ENCODE results near the gene BTG2. TPM values are rescaled to one million over a fixed set of nuclear protein-coding genes. Genes with fewer than 3 reads are reported as not detected.

The BTG2 gene
- polyA plus RNA-seq, 2 donors = 9.4 to 27.3 TPM

DNA sequence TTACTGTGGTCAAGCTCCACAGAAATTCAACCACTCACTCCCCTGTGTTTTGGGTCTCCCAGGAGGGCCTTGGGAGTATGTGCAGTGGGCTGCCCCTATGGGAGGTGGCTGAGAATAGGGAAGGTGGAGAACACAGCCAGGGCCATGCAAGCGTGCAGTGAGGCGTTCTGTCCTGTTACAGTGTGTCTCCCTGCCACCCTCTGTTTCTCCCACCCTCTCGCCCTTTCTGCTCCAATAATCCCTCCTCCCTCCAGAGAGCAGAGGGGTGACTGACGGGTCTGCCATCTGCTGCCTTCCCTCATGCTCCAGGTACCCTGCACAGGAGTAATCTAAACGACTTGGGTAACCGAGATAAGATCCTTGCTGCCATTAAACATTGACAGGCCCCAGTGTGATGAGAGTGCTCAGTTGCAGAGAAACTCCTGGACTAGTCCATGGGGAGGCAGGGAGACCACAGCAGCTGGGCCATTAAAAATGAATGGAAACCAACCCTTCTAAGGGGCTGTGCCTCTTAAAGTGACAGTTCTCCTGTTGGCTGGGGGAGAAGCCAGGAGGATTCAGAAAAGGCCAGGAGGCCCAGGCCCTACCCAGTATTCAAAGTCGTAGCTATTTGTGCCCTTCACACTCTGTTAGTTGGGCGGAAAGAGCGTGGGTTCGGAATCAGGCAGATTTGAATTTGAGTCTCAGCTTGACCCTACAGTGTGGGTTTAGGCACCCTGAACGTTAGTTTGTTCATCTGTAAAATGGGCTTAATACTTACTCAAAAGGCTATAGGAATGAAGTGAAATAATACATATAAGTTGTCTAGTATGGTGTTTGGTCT, 22.4 kb upstream of the BTG2 start:
- H3K27me3 ChIP-seq (ENCODE audit: control insufficient read depth in 1 of 2, insufficient read depth in 2 of 2, low read length in 2 of 2) = no peaks in the 10 kb centered on the region
- no peaks in the 10 kb centered on the region for H3K36me3 ChIP-seq (ENCODE audit: control insufficient read depth in 2 of 2, insufficient read depth in 2 of 2, low read length in 1 of 2)
- peak overlapping the region in 1 of 2 donors; percentile 26 for H3K27ac ChIP-seq (ENCODE audit: low read depth in 2 of 2, low read length in 1 of 2)
- WGBS, 2 donors = 79 to 88% methylated on average over 11 of the region's 11 CpGs
- H3K4me1 ChIP-seq (ENCODE audit: control insufficient read depth in 2 of 2, insufficient read depth in 2 of 2, low read length in 1 of 2) = peaks cover 4 to 25% of the 10 kb centered on the region in 2 donors
- no peaks in the 10 kb centered on the region for H3K9me3 ChIP-seq (ENCODE audit: control insufficient read depth in 2 of 2, insufficient read depth in 1 of 2, low read depth in 1 of 2, low read length in 1 of 2)
- no peak overlapping the region for H3K4me3 ChIP-seq (ENCODE audit: low read depth in 1 of 2, low read length in 2 of 2)

DNA sequence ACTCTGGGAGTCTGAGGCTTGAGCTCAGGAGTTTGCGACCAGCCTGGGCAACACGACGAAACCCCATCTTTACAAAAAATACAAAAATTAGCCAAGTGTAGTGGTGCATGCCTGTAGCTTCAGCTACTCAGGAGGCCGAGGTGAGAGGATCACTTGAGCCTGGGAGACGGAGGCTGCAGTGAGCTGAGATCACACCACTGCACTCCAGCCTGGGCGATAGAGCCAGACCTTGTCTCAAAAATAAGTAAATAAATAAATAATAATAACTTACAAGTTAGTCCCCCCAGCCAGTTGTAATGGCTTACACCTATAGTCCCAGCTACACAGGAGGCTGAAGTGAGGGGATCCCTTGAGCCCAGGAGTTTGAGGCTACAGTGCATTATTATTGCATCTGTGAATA, 21.7 kb upstream of the BTG2 start:
- no peaks in the 10 kb centered on the region for H3K9me3 ChIP-seq (ENCODE audit: control insufficient read depth in 2 of 2, insufficient read depth in 1 of 2, low read depth in 1 of 2, low read length in 1 of 2)
- H3K36me3 ChIP-seq (ENCODE audit: control insufficient read depth in 2 of 2, insufficient read depth in 2 of 2, low read length in 1 of 2) = no peaks in the 10 kb centered on the region
- H3K4me3 ChIP-seq (ENCODE audit: low read depth in 1 of 2, low read length in 2 of 2) = no peak overlapping the region
- H3K4me1 ChIP-seq (ENCODE audit: control insufficient read depth in 2 of 2, insufficient read depth in 2 of 2, low read length in 1 of 2) = peaks cover 4 to 20% of the 10 kb centered on the region in 2 donors
- WGBS, 2 donors = 94 to 96% methylated on average over 6 of the region's 6 CpGs
- H3K27ac ChIP-seq (ENCODE audit: low read depth in 2 of 2, low read length in 1 of 2) = no peak overlapping the region
- no peaks in the 10 kb centered on the region for H3K27me3 ChIP-seq (ENCODE audit: control insufficient read depth in 1 of 2, insufficient read depth in 2 of 2, low read length in 2 of 2)

DNA sequence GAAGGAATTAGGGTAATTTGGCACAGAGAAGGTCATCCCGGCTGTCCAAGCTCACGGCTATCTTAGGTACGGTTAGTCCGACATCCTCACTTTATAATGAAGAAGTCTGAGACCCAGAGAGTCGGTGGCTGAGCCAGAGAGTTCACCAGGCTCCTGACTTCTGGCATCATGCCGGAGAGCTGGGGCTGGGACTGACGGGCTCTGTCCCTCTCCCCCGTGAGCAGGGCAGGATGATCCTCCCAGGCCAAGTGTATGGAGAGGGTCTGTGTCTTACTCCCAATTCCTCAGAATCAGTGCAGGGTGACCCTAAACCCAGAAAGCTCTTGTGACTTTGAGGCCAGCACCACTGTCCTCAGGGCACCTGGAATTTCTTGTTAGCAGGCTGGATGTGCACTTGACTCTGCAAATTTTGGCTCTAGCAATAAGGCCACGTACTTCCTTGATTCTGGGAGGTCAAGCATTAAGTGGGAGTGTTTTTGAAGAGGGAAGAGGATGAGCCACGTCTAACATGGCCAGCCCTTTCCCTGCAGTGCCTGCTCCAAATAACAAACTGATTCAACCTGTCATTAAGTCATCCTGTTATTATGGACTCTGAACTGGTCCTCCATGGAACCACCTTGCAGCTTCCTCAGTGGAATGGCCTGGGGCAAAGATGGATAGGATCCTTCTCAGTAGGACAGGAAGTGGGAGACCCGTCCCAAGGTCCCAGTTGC, 20.8 kb upstream of the BTG2 start:
- peak overlapping the region; percentile 6 to 11 for H3K27ac ChIP-seq (ENCODE audit: low read depth in 2 of 2, low read length in 1 of 2)
- peaks cover 6 to 22% of the 10 kb centered on the region in 2 donors for H3K4me1 ChIP-seq (ENCODE audit: control insufficient read depth in 2 of 2, insufficient read depth in 2 of 2, low read length in 1 of 2)

DNA sequence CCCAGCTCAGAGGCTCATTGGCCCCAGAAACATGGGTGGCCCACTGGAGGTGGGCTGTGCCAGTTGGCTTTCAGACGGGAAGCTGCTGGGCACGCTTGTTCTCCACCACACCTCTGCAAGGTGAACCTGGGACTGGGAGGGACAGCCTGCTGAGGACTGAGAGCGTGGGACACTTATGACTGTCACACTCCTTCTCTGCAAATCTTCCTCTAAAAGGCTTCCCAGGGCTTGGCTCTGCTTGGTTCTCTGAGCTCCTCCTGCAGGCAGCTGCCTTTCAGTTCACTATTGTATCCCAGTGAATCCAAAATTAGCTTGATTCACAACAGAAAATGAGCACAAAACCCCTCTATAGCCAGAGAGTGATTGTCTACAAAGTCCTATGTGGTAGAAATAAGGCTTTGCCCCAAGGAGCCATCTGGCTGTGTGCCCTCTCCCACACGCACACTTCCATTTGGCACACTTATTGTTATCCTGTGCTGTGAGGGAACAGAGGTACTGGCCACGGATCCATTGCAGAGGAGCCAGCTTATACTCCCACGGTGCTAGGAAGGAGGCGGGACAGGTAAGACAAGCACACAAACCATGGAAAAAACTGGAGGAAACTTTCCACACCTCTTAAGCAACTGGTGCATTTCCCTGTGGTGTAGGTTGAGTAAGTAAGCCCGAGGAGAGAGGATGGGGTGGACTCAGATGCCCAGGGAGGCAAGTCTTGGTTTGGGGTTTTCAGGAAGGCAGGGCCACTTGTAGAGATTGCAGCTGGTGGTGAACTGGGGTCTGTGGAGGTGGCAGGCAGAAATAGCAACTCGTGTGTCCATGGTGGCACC, 18.9 kb upstream of the BTG2 start:
- no peaks in the 10 kb centered on the region for H3K27me3 ChIP-seq (ENCODE audit: control insufficient read depth in 1 of 2, insufficient read depth in 2 of 2, low read length in 2 of 2)
- 37 to 39% methylated on average over 9 of the region's 9 CpGs for WGBS, 2 donors
- H3K4me3 ChIP-seq (ENCODE audit: low read depth in 1 of 2, low read length in 2 of 2) = no peak overlapping the region
- H3K27ac ChIP-seq (ENCODE audit: low read depth in 2 of 2, low read length in 1 of 2) = peak overlapping the region; percentile 86 to 93
- no peaks in the 10 kb centered on the region for H3K36me3 ChIP-seq (ENCODE audit: control insufficient read depth in 2 of 2, insufficient read depth in 2 of 2, low read length in 1 of 2)
- H3K9me3 ChIP-seq (ENCODE audit: control insufficient read depth in 2 of 2, insufficient read depth in 1 of 2, low read depth in 1 of 2, low read length in 1 of 2) = no peaks in the 10 kb centered on the region
- H3K4me1 ChIP-seq (ENCODE audit: control insufficient read depth in 2 of 2, insufficient read depth in 2 of 2, low read length in 1 of 2) = peaks cover 8 to 33% of the 10 kb centered on the region in 2 donors

More for the DNA sequence above, 20.8 kb upstream of the BTG2 start:
- no peaks in the 10 kb centered on the region for H3K9me3 ChIP-seq (ENCODE audit: control insufficient read depth in 2 of 2, insufficient read depth in 1 of 2, low read depth in 1 of 2, low read length in 1 of 2)
- H3K36me3 ChIP-seq (ENCODE audit: control insufficient read depth in 2 of 2, insufficient read depth in 2 of 2, low read length in 1 of 2) = no peaks in the 10 kb centered on the region
- 71 to 78% methylated on average over 11 of the region's 11 CpGs for WGBS, 2 donors
- no peaks in the 10 kb centered on the region for H3K27me3 ChIP-seq (ENCODE audit: control insufficient read depth in 1 of 2, insufficient read depth in 2 of 2, low read length in 2 of 2)
- H3K4me3 ChIP-seq (ENCODE audit: low read depth in 1 of 2, low read length in 2 of 2) = no peak overlapping the region

DNA sequence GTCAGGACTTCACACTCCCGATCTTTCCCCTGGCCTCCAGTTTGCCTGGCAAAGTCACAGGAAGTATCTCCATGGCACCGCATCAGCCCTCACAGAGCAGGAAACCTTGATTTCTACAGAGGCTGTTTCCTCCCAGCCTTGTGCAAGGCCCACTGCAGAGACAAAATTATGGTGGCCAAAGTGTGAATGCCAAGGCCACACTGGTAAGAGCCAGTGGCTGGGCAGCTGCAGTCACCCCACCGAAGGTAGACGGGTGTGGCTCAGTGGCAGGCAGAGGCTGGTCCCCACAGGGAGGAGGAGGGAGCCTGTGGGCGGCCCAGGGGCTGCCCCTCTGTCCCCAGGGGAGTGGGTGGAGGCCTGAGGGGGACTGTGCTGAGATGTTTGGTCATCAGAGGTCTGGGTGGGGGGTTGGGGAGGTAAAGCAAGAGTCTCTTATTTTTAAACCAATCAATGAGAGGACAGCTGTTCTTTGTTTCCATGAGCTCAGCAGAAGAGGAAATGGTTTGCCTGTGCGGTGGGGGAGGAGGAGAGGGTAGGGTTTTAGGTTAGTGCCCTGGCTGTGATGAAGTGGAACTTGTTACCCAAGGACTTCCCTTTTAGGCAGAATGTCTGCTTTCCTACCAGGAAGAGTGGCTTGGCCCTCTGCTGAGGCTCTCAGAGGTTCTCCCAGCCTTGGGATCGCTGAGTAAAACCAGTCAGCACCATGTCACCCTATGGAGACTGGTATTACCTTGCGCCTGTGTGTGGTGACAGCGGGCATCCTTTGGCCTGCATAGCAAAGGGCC, 18.0 kb upstream of the BTG2 start:
- no peak overlapping the region for H3K4me3 ChIP-seq (ENCODE audit: low read depth in 1 of 2, low read length in 2 of 2)
- H3K27me3 ChIP-seq (ENCODE audit: control insufficient read depth in 1 of 2, insufficient read depth in 2 of 2, low read length in 2 of 2) = no peaks in the 10 kb centered on the region
- H3K4me1 ChIP-seq (ENCODE audit: control insufficient read depth in 2 of 2, insufficient read depth in 2 of 2, low read length in 1 of 2) = peaks cover 8 to 35% of the 10 kb centered on the region in 2 donors
- peak overlapping the region; percentile 86 to 93 for H3K27ac ChIP-seq (ENCODE audit: low read depth in 2 of 2, low read length in 1 of 2)
- WGBS, 2 donors = 38 to 47% methylated on average over 9 of the region's 9 CpGs
- H3K9me3 ChIP-seq (ENCODE audit: control insufficient read depth in 2 of 2, insufficient read depth in 1 of 2, low read depth in 1 of 2, low read length in 1 of 2) = no peaks in the 10 kb centered on the region
- H3K36me3 ChIP-seq (ENCODE audit: control insufficient read depth in 2 of 2, insufficient read depth in 2 of 2, low read length in 1 of 2) = no peaks in the 10 kb centered on the region

DNA sequence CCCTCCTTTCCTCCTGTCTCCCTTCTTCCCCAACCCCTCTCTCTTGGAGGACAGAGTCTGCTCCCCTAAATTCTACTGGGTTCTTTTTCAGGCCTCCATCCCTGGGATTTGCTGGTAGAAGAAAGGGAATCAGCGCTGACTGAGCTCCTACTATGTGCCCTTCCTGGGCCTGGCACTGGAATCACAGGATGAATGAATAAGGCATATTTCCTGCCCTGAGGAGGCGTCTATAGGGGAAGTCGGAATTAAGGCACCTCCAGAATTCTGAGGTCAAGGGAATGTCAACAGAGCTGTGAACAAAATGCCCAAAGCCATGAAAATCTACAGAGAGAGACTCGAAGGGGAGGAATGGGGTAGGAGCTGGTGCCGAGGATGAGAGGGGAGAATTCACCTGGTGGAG, 17.4 kb upstream of the BTG2 start:
- H3K4me3 ChIP-seq (ENCODE audit: low read depth in 1 of 2, low read length in 2 of 2) = no peak overlapping the region
- no peaks in the 10 kb centered on the region for H3K9me3 ChIP-seq (ENCODE audit: control insufficient read depth in 2 of 2, insufficient read depth in 1 of 2, low read depth in 1 of 2, low read length in 1 of 2)
- 75 to 77% methylated on average over 5 of the region's 5 CpGs for WGBS, 2 donors
- no peaks in the 10 kb centered on the region for H3K27me3 ChIP-seq (ENCODE audit: control insufficient read depth in 1 of 2, insufficient read depth in 2 of 2, low read length in 2 of 2)
- no peaks in the 10 kb centered on the region for H3K36me3 ChIP-seq (ENCODE audit: control insufficient read depth in 2 of 2, insufficient read depth in 2 of 2, low read length in 1 of 2)
- peaks cover 8 to 35% of the 10 kb centered on the region in 2 donors for H3K4me1 ChIP-seq (ENCODE audit: control insufficient read depth in 2 of 2, insufficient read depth in 2 of 2, low read length in 1 of 2)
- H3K27ac ChIP-seq (ENCODE audit: low read depth in 2 of 2, low read length in 1 of 2) = peak overlapping the region; percentile 86 to 93

DNA sequence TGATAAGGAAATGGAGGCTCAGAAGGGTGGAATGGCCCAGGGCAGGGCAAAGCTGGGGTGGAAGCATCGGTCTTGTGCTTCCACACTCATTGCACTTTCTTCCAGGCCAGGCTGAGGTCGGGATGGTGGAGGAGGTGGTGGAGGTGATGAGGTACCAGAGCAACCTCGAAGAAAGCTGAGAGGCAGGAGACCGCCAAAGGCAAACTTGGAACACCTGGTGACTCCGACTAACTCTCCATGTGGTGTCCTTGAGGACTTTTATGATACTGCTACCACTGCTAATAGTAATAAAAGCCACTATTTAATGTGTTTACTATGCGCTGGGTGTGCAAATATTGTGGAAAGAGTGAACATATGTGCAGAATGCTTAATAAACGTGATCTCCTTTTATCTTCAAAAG, 16.9 kb upstream of the BTG2 start:
- no peak overlapping the region for H3K4me3 ChIP-seq (ENCODE audit: low read depth in 1 of 2, low read length in 2 of 2)
- H3K9me3 ChIP-seq (ENCODE audit: control insufficient read depth in 2 of 2, insufficient read depth in 1 of 2, low read depth in 1 of 2, low read length in 1 of 2) = no peaks in the 10 kb centered on the region

DNA sequence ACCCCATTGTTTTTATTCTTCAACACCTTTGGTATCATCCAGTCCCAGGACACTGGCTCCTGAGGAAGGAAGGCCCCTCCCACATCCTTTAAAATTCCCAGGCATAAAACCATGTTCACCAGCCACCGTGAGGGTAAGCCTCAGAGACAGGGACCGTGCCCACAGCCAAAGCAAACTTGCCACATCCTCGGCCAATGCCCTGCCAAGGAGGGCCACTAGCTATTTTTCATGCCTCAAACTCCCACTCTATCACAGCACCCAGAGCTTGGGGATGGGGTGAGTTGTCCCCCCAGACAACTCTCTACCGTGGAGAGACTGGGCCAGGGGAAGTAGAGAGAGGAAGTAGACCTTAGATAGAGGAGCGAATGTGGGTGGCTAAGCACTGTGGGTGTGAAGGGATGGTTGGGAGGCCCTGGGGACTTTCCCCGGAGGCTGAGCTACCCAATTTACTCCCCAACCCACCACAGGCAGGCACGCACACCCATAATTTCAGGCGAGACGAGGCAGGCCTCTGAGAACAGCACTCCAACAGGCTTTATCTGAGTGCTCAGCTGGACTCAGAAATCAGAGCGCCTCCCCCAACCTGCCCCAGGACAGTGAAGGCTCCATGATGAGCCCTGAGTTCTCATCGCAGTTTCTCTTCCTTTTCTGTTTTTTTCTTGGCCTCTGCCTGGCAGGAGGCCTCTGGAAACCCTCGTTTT, 15.9 kb upstream of the BTG2 start:
- Histone ChIP-seq H3K4me1 (ENCODE audit: control insufficient read depth in 2 of 2, insufficient read depth in 2 of 2, low read length in 1 of 2) (peaks cover 8 to 35% of the 10 kb centered on the region in 2 donors), H3K27me3 (ENCODE audit: control insufficient read depth in 1 of 2, insufficient read depth in 2 of 2, low read length in 2 of 2) (no peaks in the 10 kb centered on the region), H3K4me3 (ENCODE audit: low read depth in 1 of 2, low read length in 2 of 2) (no peak overlapping the region), H3K9me3 (ENCODE audit: control insufficient read depth in 2 of 2, insufficient read depth in 1 of 2, low read depth in 1 of 2, low read length in 1 of 2) (no peaks in the 10 kb centered on the region), H3K36me3 (ENCODE audit: control insufficient read depth in 2 of 2, insufficient read depth in 2 of 2, low read length in 1 of 2) (no peaks in the 10 kb centered on the region), H3K27ac (ENCODE audit: low read depth in 2 of 2, low read length in 1 of 2) (peak overlapping the region; percentile 89 to 95)
- 27% methylated on average over 12 of the region's 12 CpGs for WGBS, 2 donors

More for the DNA sequence above, 16.9 kb upstream of the BTG2 start:
- Histone ChIP-seq H3K27ac (ENCODE audit: low read depth in 2 of 2, low read length in 1 of 2) (peak overlapping the region; percentile 14 to 93), H3K4me1 (ENCODE audit: control insufficient read depth in 2 of 2, insufficient read depth in 2 of 2, low read length in 1 of 2) (peaks cover 8 to 35% of the 10 kb centered on the region in 2 donors), H3K27me3 (ENCODE audit: control insufficient read depth in 1 of 2, insufficient read depth in 2 of 2, low read length in 2 of 2) (no peaks in the 10 kb centered on the region), H3K36me3 (ENCODE audit: control insufficient read depth in 2 of 2, insufficient read depth in 2 of 2, low read length in 1 of 2) (no peaks in the 10 kb centered on the region)
- 59 to 75% methylated on average over 7 of the region's 7 CpGs for WGBS, 2 donors
